NCI-H1436 treated with DMSO at 0.1 percent for 48 hours (cell line): ENCODE data around the gene RNU6-7.
A peak's percentile ranks its signal among the peaks of the same experiment; 100 is the strongest.

ENCODE experiments used
- DNase-seq: peaks from one replicate; lab custom pipeline; 2025; lab: John Stamatoyannopoulos, UW

Gene RNU6-7

DNA sequence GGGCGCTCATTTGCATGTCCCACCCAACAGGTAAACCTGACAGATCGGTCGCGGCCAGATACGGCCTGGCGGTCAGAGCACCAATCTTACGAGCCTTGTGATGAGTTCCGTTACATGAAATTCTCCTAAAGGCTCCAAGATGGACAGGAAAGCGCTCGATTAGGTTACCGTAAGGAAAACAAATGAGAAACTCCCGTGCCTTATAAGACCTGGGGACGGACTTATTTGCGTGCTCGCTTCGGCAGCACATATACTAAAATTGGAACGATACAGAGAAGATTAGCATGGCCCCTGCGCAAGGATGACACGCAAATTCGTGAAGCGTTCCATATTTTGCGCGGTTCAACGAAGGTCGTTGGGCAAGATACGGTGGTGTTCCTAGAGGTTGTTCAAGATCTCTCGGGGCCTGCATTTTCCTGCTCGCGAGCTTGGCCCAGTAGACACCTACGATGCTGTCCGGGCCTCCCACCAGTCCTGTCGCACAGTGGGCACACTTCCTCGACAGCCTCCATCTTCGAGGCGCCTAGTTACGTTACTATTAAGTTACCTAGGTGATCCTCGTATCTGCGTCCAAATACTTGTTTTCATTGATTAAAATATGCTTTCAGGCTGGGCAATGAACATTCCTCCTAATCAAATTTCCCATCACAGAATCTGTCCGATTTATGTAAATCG is at the start of gene RNU6-7:
RNU6-7 (plus strand) TSS at position 230 of the 675 bp plus-strand sequence.
- DNase-seq, result peak; percentile 15

DNA sequence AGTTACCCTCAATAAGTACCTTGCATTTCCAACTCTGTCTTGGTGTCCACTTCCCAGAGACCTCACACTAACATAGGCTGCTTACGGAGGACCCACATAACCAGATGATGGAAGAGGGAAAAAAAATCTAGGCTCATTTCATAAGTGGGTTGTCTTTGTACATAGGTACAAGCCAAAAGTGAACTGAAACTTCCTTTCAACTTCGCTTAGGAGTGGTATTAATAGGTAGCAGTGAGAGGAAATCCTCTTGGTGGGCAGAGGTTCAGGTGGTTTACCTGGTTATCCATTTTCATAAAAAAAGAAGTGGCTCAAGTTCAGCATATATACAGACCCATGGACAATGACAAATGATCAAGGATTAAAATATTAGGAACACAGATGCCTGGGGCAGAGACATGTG is 35.8 kb upstream of the RNU6-7 start:
- no peak for DNase-seq

DNA sequence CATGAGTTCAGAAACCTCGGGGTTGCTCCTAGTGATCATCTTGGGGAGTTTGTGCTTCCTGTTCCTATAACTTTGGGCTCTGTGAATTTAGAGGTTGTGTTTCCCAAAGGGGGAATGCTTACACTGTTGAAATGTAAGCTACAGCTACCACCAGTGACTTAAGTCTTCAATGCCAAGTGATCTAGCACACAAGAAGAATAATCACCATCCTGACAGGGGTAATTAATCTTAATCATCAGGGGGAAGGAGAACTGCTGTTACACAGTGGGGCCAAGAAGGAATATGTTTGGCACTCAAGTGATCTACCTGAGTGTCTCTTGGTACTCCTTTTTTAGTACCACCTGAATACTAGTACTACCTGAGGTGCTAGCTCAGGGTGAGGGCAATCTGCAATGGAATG is 34.9 kb upstream of the RNU6-7 start:
- DNase-seq, result no peak

DNA sequence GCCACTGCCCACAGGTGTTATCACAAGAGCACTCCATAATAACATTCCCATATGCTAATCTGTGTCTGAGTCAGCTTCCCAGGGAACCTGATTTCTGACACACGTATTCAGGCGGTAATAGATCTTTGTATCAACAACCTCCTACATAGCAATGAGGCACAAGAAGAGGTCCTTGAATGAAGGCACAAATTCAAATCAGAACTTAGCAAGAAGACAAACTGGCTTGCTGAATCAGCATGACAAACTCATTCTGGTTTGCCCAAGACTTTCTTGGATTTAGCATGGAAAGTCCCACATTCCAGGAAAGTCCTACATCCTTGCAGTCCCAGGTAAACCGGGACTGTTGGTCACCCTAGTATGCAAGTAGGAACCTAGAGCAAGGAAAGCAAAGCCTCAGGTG is 33.9 kb upstream of the RNU6-7 start:
- DNase-seq, result no peak

DNA sequence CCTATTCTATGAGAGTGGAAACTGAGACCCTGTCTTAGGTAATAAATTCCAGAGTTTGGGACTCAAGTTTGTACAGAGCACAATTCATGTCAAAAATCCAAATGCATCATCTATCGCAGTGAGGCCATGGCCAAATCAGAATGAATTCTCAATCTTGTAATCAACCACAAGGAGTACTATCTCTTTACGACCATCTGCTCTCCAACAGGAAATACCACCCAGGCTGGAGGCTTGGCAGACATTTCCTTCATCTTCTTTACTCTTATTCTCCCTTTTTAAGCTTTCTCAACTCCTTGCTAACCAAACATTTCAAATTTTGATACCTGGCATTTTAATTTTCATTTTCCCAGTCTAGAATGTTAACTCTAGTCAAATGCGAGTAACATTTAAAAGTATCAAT is 32.7 kb upstream of the RNU6-7 start:
- no peak for DNase-seq

DNA sequence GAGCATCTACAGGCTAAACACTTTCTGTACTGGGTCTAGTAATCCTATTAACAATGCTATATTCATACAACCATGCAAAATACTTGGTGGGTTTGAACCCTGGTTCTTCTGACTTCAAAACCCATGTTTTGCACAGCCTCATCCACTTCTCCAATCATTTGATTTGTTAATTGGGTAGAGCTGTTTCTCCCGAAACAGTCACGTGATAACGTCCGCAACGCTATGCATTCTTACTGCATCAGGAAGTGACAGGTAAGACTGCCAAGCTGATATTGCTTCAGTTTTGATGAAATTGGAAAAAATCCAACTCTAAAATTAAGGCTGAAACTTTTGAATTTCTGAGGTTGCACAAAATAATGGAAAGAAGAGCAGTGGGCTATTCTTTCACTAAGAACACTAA is 30.4 kb upstream of the RNU6-7 start:
- DNase-seq, result no peak

DNA sequence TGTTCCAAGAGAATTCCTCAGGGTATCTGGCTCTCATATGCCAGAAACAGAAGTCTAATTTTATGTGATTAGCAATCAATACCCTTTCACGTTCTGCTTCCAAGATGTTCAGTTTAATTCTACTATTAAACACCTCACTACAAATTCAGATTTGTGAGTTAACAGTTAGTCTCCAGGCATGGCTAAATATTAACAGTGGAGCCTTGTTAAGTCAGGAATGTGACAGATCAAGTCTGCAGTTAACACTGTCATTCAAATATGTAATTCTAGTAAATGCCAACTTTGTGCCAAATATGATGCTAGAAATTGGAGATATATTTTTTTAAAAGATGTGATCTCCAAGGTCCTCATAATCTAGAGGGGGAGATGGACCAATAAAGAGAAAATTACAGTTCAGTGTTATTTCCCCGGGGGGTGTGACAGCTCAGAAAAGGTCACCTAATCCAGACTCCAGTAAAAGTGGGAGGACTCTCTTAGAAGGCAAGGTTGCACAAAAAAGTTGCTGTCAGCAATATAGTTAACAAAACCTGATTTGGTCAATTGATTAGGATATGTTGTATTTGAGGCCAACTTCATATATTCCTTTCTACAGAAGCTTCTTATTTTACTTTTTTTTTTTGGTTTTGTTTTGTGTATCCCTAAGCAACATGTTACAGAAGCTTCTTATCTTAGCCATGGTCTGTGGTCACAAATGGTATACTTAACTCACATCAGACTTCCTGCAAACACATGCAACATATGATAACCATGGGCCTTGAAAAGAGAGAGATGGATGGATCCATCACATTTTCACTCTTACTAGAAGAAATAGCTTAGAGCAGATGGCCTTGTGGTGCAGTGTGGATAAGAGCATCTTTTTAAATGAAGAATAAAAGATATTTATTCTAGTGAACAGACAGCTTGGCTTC is 18.4 kb upstream of the RNU6-7 start:
- no peak for DNase-seq

DNA sequence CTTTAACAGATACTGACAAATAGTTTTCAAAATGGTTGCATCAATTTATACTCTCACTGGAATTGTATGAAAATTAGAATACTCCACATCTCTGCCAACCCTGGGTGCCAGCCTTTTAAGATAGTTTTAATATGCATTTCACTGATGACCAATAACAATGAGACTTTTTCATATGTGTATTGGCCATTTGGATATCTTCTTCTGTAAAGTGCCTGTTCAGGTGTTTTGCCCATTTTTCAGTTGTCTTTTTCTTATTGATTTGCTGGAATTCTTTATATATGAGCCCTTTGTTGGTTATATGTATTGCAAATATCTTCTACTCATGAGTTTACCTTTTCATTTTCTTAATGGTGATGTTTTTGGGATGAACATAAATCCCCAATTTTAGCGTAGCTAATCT is 16.7 kb upstream of the RNU6-7 start:
- DNase-seq, result no peak

DNA sequence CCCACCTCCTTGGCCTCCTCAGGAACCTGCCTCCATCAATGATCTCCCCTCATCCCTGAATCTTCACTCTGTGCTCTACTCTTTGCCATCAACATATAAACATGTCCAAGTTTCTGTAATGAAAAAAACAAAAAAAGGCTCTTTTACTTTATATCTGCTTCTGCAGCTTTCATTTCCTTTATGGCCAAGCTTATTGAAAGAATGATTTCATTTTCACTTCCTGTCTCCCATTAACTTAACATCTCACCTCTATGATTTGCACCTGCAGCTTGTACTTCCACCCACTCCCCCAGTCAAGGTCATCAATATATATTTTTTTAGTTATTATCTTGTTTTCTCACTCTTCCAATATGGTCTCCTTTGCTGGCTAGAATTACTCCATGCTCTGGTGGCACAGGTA is 15.6 kb upstream of the RNU6-7 start:
- no peak for DNase-seq

DNA sequence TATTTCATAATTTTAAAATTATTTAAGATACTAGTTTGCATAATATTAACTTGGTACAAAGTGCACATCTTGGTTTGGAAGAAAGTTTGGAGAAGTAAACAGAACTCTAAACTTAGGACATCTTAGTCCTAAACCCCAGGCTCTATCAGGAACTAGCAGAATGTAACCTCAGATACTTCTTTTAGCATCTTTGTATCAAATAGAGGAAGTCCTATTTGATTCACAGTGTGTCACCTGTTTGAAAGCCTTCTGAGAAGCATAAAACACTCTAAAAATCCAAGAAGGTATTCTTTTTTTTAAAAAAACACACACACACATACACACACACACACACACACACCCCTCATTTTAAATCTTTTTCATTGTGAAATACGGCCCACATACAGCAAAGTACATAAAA is 12.0 kb upstream of the RNU6-7 start:
- DNase-seq, result no peak

DNA sequence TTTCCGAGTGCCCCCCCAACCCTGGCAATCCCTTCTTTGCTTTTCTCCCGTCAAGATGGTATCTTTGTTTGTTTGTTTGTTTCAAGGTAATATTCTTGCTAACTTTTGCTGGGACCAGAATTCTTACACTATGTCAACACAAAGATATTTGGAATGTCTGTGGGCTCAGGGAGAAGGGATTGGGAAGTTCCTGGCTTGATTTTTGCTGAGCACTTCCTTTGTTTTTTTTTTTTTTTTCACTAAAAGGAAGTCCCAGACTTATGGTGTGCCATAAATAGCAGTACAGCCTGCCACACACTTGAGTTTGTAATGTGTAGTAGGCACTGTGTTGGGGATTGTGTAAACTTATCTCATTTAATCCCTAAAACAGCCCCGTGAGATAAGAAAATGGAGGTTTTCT is 11.2 kb upstream of the RNU6-7 start:
- no peak for DNase-seq

DNA sequence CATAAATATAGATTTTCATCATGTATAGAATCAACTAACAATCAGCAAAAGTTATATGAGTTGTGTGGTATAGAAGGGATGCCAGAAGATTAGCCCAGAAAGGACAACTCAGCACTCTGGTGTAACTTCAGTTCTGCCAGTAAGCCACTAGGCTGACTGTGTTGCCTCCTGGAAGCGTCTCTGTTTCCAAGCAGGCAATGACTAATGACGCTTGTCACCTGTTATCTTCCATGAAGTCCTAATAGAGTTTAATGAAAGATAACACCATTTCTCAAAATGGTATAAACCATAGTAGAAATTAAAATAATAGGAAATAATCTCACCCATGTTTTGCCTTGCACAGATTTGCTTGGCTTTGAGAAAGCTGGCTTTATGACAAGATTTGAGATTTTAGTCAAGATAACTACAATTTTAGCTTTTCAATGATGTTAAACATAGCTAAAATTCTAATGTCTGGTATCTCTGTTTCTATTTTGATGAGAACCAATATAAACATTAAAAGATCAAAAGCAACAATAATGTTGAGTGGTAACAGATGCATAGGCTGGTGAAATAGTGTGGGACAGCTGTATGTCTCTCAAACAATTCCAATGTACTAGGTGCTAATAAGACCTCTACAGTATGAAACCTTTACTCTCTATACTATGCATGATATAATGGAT is 9.0 kb upstream of the RNU6-7 start:
- DNase-seq, result no peak

DNA sequence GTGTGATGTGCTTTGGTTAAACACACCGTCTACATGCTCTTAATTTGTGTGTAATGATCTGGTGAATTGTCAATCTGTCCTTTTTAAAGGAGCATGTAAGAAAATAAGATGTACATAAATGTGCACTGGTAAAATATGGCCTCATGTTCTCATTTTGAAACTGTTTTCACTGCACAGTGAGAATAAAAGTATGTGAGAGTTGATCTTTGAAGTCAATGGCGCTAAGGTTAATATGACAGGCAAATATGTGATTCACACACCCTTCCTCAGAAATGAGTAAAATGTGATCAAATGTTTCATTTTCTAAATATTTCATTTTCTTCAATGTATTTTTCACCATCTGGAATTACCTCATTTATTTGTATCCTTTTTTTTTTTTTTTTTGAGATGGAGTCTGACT is 8.3 kb upstream of the RNU6-7 start:
- DNase-seq, result no peak

DNA sequence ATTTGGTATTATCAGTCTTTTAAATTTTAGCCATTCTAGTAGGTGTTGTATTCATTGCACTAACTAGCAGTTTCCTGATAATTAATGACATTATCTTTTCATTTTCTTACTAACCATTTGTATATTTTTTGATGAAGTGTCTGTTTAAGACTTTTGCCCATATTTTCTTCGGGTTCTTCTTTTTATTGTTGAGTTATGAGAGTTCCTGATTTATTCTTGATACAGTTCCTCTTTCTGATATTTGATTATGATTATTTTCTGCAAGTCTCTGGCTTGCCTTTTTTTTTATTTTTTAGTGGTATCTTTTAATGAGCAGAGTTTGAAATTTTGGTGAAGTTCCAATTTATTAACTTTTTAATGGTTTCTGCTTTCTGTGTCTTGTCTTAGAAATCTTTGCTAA is 6.2 kb upstream of the RNU6-7 start:
- DNase-seq, result no peak

DNA sequence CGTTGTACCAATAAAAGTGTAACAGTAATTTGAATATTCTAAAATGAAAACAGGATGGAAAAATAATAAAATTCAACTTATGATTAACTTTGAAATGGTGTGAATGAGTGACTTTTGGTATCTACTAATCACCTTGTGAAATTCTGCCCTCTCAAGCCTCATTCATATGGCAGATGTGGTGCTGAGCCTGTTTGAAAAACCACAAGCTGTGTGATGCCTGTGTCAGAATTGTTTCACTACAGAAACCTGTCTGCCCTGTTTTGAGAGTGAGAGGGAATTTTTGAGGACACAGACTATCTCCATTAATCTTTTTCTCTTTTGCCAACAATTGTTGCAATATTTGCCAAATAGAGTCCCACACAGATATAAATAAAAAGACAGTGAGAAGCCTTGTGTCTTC is 3.9 kb upstream of the RNU6-7 start:
- DNase-seq, result no peak

DNA sequence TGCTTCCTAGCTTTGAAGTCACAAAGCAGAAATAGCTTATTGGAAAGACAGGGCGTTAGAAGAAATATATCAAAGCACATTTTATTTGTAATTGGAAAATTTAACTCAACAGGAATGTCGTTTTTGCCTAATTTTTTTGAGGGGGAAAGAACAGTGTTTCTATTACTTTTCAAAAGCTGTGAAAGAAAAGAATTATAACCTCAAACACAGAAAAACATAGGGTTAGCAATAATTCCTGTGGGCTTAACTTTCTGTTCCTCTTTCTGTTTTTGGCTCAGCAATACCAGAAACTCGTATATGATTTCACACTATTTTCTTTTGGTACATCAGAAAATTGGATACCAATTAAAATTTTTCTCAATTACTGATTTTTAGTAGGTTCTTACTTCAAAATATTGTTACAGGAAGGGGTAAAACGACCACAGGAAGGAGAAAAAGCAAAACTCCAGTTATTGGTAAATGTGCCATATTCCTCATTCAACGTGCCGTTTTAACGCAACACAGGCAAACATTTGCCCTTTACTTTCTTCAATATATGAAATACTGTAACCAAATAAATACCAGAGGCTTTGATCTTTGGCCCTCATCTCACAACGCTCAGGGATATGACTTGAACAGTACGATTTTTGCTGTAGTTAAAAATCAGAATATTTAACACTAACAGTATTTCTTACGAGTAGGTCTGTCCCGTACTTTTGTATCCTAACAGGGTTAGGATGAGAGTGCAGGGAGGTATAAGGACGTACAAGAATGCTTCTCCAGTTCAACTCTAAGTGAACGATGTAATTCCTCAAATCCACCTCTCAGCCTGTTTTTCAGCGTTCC is 1.3 kb upstream of the RNU6-7 start:
- no peak for DNase-seq

DNA sequence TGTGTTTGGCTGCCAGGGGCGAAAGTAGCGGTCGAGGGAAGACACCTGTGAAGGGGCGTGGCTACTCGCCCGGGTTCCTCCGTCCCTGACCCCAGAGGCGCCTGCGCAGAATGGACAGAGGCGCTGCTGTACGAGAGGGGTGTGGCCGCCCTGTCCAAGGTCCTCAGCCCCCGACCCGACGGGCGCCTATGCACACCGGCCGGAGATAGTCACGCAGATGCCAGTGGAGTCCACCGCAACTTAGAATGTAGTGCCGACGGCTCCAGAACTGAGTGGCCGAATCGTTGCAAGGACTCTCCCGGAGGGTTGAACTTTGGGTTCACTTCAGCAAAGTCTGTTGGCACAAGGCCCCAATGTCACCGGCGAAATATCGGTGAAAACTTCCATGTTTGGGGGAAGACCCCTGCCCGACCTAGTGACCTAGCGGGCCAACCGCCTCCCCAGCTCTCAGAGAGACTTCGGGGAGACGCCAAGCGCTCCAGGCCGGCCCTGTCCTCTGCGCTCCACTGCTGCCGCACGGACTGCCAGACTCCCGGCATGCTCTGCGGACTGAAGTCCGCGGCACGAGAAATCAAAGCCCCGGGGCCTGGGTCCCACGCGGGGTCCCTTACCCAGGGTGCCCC is 541 bp upstream of the RNU6-7 start:
- peak; percentile 20 for DNase-seq

DNA sequence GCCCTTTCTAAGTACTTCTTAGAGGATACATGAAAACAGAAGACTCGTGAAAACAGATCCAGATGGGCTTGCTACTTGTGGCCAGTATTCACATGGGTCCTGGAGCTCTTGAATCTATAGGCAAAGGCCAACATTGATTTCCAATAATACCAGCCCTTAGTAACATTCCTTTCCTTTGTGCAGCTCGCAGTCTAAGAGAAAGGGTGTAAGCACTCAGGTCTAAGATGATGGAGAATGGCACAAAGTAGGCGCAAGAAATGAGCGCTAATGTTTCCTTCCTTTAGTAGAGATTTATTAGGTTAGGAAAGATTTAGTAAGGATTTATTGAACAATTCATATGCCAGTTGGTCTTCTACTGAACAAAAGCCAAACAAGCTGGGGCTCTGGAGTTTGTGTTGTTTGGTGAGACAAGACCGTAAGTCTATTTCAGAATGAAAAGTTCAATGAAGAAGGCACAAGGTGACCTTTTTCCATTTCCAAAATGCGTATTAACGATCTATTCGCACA is 699 bp downstream of the RNU6-7 start:
- DNase-seq, result no peak

DNA sequence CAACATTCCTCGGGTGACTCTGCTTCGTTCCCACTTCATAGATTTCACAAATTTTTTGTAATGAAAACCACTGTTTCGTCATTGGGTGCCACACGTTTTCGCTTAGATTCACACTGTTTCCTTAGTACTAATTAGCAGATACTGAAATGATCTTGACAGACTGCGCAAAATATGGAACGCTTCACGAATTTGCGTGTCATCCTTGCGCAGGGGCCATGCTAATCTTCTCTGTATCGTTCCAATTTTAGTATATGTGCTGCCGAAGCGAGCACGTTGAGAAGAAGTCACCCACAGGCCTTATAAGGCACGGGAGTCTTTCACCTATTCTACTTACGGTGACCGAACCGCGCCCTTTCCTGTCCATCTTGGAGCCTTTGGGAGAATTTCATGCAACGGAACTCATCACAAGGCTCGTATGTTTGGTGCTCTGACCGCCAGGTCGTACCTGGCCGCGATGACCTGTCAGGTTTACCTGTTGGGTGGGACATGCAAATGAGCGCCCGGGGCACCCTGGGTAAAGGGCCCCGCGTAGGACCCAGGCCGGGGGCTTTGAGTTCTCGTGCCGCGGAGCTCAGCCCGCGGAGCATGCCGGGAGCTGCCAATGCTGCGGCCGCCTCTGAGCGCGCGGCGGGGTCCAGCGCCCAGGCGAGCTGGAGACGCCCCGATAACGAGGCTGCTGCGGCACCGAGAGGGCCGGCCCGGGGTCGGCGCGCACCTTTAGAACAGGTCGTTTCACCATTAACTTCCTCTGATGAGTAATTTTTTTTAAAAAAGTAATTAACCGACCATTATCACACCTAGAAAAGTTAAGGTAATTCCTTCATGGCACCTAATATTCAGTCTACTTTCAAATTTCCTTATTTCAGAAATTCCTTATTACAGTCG is 1.4 kb downstream of the RNU6-7 start, which contains the start of gene RNU6-8:
RNU6-8 (minus strand) TSS at position 272 of the 885 bp plus-strand sequence.
- DNase-seq, result peak; percentile 41

DNA sequence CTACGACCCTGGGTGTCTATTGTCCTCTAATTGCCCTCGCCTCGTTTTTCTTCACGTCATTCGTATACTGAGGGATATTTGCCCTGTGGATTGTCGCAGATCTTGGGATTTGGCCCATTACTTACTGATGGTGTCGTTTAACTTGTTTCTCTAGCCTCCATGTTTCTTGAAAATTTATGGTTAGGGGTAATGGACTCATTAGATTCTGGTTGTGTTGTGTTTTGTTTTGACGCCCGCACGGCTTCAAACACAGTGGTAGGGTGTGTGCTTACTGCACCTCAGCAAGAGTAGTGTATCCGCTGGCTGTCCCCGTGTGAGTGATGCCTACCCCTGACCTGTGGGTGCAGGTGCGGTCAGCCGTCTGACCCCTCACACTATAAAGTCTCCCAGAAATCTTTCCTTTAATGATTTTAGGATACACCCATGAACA is 2.1 kb downstream of the RNU6-7 start:
- DNase-seq, result no peak
